ENCODE results near the gene B3GNT9. TPM values are rescaled to one million over a fixed set of nuclear protein-coding genes. Genes with fewer than 3 reads are reported as not detected.
A peak's percentile ranks its signal among the peaks of the same experiment; 100 is the strongest.

Gene B3GNT9
- total RNA-seq, 4 donors from 2014 or later: 2.5 to 4.0 (median 3.5) TPM

DNA sequence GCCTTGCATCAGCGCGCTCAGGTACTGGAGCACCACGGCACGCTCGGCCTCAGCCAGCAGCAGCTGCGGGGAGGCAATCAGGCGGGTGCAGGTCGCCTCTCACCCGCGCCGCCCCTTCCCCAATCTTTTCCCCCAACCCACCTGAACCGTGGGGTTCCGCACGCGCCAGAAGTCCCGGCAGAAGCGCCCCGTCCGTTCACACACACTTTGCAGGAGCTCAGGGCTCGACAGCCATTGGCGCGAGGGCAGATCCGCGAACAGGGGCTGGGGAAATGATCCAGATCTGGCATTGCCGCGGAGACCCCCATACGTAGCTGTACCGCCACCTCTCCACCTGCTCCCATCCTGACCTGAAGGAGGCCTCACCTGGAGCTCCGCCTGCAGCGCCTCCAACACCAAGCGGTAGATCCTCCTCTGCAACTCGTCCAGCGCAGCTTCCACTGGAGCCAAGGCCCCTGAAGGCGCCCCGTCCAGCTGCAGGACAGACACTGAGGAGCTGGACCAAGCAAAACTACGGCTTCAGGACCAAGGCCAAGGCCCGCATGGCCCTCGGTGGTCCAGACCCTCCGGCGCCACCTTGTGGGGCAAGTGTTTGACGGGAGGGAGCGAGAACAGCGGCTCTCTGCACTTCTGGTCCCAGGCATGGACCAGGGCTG lies 34.3 kb upstream of the B3GNT9 start:
- DNase-seq: peak; percentile 91 to 96 (median 93)
- Histone ChIP-seq H3K27me3 (no peaks in the 10 kb centered on the region), H3K4me3 (peak overlapping the region in 2 of 4 donors; percentile 58 to 72), H3K4me1 (peaks cover 6 to 44% (median 15%) of the 10 kb centered on the region in 4 donors), H3K9me3 (no peaks in the 10 kb centered on the region), H3K36me3 (no peaks in the 10 kb centered on the region), H3K27ac (peak overlapping the region in 2 of 4 donors; percentile 38 to 92)
- TF ChIP-seq, protein P1, sequence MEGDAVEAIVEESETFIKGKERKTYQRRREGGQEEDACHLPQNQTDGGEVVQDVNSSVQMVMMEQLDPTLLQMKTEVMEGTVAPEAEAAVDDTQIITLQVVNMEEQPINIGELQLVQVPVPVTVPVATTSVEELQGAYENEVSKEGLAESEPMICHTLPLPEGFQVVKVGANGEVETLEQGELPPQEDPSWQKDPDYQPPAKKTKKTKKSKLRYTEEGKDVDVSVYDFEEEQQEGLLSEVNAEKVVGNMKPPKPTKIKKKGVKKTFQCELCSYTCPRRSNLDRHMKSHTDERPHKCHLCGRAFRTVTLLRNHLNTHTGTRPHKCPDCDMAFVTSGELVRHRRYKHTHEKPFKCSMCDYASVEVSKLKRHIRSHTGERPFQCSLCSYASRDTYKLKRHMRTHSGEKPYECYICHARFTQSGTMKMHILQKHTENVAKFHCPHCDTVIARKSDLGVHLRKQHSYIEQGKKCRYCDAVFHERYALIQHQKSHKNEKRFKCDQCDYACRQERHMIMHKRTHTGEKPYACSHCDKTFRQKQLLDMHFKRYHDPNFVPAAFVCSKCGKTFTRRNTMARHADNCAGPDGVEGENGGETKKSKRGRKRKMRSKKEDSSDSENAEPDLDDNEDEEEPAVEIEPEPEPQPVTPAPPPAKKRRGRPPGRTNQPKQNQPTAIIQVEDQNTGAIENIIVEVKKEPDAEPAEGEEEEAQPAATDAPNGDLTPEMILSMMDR (IDR thresholded peaks at IDR 0.05): peak; percentile 75 to 89 (median 86)
- no peak for TF ChIP-seq POLR2A (IDR thresholded peaks at IDR 0.05)

DNA sequence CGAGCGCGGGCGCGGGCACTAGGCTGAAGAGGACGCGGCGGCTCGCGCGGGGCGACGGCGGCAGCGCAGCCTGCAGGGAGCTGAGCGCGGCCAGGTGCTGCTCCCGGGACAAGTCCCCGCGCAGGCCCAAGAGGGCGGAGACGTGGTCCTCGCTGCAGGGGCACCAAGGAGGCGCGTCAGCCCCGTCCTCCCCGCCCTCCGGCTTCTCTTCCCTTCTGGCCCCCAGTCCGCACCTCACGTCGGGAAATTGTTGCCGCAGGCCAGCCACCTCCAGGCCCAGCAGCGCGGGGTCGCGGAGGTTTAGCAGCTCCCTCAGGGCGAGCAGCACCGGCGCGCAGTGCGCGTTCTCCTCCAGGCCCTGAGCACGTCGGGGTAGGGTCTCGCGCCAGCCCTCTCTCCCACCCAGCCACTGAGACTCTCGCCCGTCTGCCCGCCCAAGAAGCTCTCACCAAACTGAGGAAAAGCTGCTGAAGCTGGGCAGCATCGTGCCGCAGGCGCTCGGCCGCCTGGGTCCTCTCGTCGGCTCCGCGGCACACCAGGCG lies 33.7 kb upstream of the B3GNT9 start:
- TF ChIP-seq, protein P1 (IDR thresholded peaks at IDR 0.05): no peak
- TF ChIP-seq POLR2A (IDR thresholded peaks at IDR 0.05): no peak
- Histone ChIP-seq H3K36me3 (no peaks in the 10 kb centered on the region), H3K27me3 (no peaks in the 10 kb centered on the region), H3K4me3 (peak overlapping the region; percentile 58 to 72 (median 70)), H3K27ac (peak overlapping the region; percentile 92 to 96 (median 94)), H3K4me1 (peaks cover 6 to 44% (median 15%) of the 10 kb centered on the region in 4 donors), H3K9me3 (no peaks in the 10 kb centered on the region)
- no peak for DNase-seq

DNA sequence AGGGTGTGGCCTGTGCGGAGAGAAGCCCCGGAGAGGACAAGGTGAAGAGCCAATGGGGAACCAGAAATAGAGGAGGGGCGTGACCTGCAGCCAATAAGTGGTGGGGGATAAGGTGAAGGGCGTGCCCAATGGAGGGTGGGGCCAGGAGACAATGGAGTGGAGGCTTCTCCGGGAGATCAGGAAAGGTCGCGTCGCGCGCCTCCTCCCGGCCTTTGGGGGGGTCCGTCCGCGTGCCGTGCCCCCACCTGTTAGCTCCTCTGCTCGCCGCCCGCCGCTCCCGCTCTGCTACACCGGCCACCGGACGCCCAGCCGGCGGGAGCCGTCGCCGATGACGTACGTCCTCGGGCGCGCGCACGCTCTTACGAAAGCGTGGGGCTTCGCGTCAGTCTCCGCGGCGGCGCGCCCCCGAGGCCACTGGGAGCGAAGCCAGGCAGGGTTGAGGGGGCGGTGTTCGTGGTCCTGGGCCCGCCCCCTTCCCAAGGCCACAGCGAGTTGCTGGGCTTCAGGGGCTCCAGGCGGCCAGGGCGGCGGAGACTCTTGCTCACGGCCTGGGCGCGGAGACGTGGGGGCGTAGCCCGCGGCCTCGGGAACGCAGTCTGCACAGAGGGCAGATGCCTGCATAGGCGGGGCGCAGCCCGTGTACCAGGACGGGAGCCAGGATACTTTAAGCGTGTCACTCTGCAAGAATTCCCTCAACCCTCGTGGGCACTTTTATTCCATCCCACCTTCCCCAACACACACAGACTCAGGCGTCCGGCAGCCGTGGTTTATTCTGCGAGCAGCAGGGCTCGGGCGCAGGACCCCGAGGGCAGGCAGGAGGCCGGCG lies 33.0 kb upstream of the B3GNT9 start, which contains the start of gene MATCAP1:
MATCAP1 (minus strand) TSS at position 337 of the 826 bp plus-strand sequence. CDS start 3,353 bp downstream, outside the sequence.
- Histone ChIP-seq H3K27ac (peak within 1 kb of the TSS; percentile 92 to 96 (median 94)), H3K27me3 (no peaks in the 10 kb centered on the region), H3K36me3 (no peaks in the 10 kb centered on the region), H3K9me3 (no peaks in the 10 kb centered on the region), H3K4me3 (peak within 1 kb of the TSS; percentile 58 to 72 (median 70)), H3K4me1 (peaks cover 6 to 49% (median 15%) of the 10 kb centered on the region in 4 donors)
- peak; percentile 95 to 97 (median 95) for DNase-seq
- TF ChIP-seq, protein P1 (IDR thresholded peaks at IDR 0.05): peak in 2 of 6 experiments; percentile 10 to 12
- peak; percentile 47 to 63 for TF ChIP-seq POLR2A (IDR thresholded peaks at IDR 0.05)

DNA sequence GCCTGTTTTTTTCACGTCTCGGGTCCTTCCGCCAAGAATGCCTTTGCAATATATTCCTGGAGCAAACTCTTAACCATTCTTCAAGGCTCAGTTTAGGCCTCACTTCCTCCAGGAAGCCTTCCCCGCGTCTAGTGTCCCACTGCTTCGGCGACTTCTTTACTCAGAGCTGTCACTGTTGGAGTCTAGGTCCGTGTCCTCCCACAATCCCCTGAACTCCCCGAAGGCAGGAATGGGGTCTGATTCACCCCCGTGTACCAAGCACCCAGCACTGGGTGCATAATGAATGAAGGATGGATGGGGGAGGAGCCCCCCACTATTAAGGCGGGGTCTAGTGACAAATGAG lies 32.5 kb upstream of the B3GNT9 start:
- H3K27ac ChIP-seq: peak overlapping the region; percentile 92 to 96 (median 94)
- no peaks in the 10 kb centered on the region for H3K36me3 ChIP-seq
- TF ChIP-seq, protein P1 (IDR thresholded peaks at IDR 0.05): no peak
- no peak for TF ChIP-seq POLR2A (IDR thresholded peaks at IDR 0.05)
- no peaks in the 10 kb centered on the region for H3K9me3 ChIP-seq
- H3K27me3 ChIP-seq: no peaks in the 10 kb centered on the region
- no peak for DNase-seq
- H3K4me3 ChIP-seq: peak overlapping the region; percentile 58 to 72 (median 70)
- H3K4me1 ChIP-seq: peaks cover 6 to 55% (median 19%) of the 10 kb centered on the region in 4 donors

DNA sequence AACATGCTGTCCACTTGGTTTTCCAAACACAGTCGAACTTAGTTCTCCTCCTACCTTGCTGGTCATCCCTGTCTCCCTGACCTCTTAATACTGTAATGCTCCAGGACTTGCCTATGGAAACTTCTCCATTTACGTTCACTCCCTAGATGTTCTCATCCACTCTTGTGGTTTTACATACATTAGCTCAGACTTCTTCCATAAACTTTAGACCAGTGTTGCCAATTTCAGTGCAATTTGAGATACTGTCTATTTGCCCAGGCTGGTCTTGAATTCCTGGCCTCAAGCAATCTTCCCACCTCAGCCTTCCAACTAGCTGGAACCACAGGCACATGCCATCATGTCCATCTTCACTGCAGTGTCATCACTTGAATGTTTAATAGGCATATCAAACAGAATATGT lies 31.5 kb upstream of the B3GNT9 start:
- H3K9me3 ChIP-seq: no peaks in the 10 kb centered on the region
- TF ChIP-seq POLR2A (IDR thresholded peaks at IDR 0.05): no peak
- TF ChIP-seq, protein P1 (IDR thresholded peaks at IDR 0.05): no peak
- DNase-seq: no peak
- H3K4me3 ChIP-seq: no peak overlapping the region
- H3K4me1 ChIP-seq: peaks cover 9 to 62% (median 21%) of the 10 kb centered on the region in 4 donors
- no peaks in the 10 kb centered on the region for H3K36me3 ChIP-seq
- peak overlapping the region in 1 of 4 donors; percentile 41 for H3K27ac ChIP-seq
- no peaks in the 10 kb centered on the region for H3K27me3 ChIP-seq
